ENCODE measurements around the gene LGALS12.

LGALS12 gene

DNA sequence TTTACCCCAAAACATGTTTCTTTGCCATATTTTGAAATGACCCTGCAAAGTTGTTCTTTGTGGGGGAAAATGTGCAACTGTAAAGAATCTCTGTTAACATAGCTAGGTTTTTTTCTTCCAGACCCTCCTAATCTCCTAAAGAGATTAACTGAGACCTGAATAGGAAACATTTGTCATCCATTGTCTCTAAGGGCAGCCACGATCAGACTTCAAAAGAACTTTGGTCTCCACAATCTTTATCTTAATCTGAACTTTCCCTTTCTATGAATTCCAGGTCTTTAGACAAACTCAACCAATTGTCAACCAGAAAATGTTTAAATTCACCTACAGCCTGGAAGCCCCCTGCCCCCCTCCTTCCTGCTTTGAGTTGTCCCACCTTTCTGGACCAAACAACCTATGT is 4.6 kb upstream of the LGALS12 start:
- no peak overlapping the region for H3K4me3 ChIP-seq (ENCODE audit: low read depth, low read length)
- in situ Hi-C loops (cut with HindIII; ENCODE audit: low sequenced_read_pairs), result no loop called here
- TF ChIP-seq, protein P1, sequence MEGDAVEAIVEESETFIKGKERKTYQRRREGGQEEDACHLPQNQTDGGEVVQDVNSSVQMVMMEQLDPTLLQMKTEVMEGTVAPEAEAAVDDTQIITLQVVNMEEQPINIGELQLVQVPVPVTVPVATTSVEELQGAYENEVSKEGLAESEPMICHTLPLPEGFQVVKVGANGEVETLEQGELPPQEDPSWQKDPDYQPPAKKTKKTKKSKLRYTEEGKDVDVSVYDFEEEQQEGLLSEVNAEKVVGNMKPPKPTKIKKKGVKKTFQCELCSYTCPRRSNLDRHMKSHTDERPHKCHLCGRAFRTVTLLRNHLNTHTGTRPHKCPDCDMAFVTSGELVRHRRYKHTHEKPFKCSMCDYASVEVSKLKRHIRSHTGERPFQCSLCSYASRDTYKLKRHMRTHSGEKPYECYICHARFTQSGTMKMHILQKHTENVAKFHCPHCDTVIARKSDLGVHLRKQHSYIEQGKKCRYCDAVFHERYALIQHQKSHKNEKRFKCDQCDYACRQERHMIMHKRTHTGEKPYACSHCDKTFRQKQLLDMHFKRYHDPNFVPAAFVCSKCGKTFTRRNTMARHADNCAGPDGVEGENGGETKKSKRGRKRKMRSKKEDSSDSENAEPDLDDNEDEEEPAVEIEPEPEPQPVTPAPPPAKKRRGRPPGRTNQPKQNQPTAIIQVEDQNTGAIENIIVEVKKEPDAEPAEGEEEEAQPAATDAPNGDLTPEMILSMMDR (IDR thresholded peaks at IDR 0.05; ENCODE audit: low read depth, low read length), result no peak
- no peak for DNase-seq (ENCODE audit: low read depth, low spot score)

DNA sequence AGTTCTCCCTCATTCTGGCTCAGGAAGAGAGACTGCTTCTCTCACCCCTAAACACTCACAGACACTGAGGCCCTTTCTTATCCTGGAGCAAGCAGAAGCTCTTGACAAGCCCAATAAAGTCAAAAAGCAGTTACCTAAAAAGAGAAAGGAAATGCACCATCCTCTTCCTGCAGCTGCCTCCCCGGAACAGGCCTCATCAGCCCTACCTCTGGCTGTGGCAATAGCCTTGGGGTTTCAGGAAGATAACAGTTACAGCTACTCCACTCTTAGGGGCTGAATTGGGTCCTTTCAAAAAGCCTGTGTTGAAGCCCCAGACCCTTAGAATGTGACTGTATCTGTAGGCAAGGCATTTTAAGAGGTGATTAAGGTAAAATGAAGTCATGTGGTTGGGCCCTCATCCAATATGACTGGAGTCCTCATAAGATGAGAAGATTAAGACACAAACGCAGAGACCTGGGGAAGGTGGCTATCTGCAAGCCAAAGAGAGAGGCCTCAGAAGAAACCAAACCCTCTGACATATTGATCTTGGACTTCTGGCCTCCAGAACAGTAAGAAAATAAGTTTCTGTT is 3.5 kb upstream of the LGALS12 start:
- no peak for DNase-seq (ENCODE audit: low read depth, low spot score)
- in situ Hi-C loops (cut with HindIII; ENCODE audit: low sequenced_read_pairs), result no loop called here
- no peak overlapping the region for H3K4me3 ChIP-seq (ENCODE audit: low read depth, low read length)
- TF ChIP-seq, protein P1 (IDR thresholded peaks at IDR 0.05; ENCODE audit: low read depth, low read length), result no peak

DNA sequence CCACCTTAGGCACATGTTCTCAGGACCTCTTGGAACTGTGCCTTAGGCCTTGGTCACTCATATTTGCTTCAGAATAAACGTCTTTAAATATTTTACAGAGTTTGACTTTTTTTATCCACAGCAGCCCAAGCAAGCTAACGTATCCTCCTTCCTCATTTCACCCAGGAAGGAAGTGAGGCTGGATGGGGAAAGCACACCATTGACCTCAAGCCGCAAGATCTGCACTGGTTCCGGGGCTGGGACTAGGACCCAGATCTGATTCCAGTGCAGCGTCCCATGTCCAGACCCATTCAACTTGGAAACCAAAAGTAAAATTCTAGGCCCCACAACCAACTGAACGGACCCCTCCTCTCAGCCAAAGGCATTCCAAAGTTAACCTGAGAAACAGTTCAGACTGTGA is 2.4 kb upstream of the LGALS12 start:
- no peak for DNase-seq (ENCODE audit: low read depth, low spot score)
- in situ Hi-C loops (cut with HindIII; ENCODE audit: low sequenced_read_pairs), result no loop called here
- TF ChIP-seq, protein P1 (IDR thresholded peaks at IDR 0.05; ENCODE audit: low read depth, low read length), result no peak
- no peak overlapping the region for H3K4me3 ChIP-seq (ENCODE audit: low read depth, low read length)

DNA sequence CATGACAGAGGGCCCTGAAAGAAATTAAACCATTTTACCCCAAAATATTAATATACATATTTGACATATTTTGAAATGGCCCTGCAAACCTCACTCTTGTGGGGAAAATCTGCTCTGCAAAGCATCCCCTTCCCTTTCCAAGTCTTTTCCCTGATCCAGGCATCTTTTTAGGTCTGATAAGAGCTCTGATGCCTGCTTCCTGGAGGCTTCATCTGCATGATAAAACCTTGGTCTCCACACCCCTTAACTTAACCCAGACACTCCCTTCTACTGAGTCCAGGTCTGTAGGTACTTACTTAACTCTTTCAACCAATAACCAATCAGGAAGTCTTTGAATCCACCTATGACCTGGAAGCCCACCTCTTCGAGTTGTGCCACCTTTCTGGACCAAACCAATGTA is 1.8 kb upstream of the LGALS12 start:
- DNase-seq (ENCODE audit: low read depth, low spot score), result no peak
- in situ Hi-C loops (cut with HindIII; ENCODE audit: low sequenced_read_pairs), result no loop called here
- H3K4me3 ChIP-seq (ENCODE audit: low read depth, low read length), result no peak overlapping the region
- TF ChIP-seq, protein P1 (IDR thresholded peaks at IDR 0.05; ENCODE audit: low read depth, low read length), result no peak

GRCh38 chr11:63504933-63505586 is 824 bp upstream of the LGALS12 start:
- in situ Hi-C loops (cut with HindIII; ENCODE audit: low sequenced_read_pairs), result no loop called here
- H3K4me3 ChIP-seq (ENCODE audit: low read depth, low read length), result no peak overlapping the region
- no peak for DNase-seq (ENCODE audit: low read depth, low spot score)
- TF ChIP-seq, protein P1 (IDR thresholded peaks at IDR 0.05; ENCODE audit: low read depth, low read length), result no peak

GRCh38 chr11:63506876-63507275 is 992 bp downstream of the LGALS12 start:
- in situ Hi-C loops (cut with HindIII; ENCODE audit: low sequenced_read_pairs), result no loop called here
- H3K4me3 ChIP-seq (ENCODE audit: low read depth, low read length), result no peak overlapping the region
- DNase-seq (ENCODE audit: low read depth, low spot score), result no peak
- TF ChIP-seq, protein P1 (IDR thresholded peaks at IDR 0.05; ENCODE audit: low read depth, low read length), result no peak
